HL-60 (cell line): ENCODE data around the gene NXPE2.

Experiments used
- DNase-seq, 2 experiments: peaks; one replicate each; pipeline ENCODE4 v3.0.0-alpha.2; 2010 to 2020; ENCODE audit warnings: low read depth in 1 of 2, low spot score in 1 of 2
- H3K27ac ChIP-seq: fragments of 250-450 bp; sonication (Bioruptor Pico); replicated peaks from 2 replicates; pipeline ENCODE4 v1.5.1; 2020; ENCODE audit warnings: mild to moderate bottlenecking, moderate library complexity
- H3K27me3 ChIP-seq: fragments of 250-450 bp; sonication (Bioruptor Pico); 2 replicates; pipeline ENCODE4 v1.5.1; 2021; ENCODE audit warnings: mild to moderate bottlenecking, moderate library complexity; ENCODE audit not compliant: insufficient read depth, poor library complexity, severe bottlenecking
- H3K4me3 ChIP-seq: replicated peaks from 2 replicates; pipeline ENCODE4 v1.5.1; 2011; ENCODE audit warnings: mild to moderate bottlenecking, control low read depth, low read length; ENCODE audit not compliant: insufficient read depth
- GABPA ChIP-seq: IDR thresholded peaks from 2 replicates; pipeline ENCODE4 v1.6.1; 2012; ENCODE audit warnings: low read depth
- POLR2AphosphoS5 ChIP-seq: IDR thresholded peaks from 2 replicates; pipeline ENCODE4 v1.6.1; 2012; ENCODE audit warnings: low read depth
- REST ChIP-seq: IDR thresholded peaks from 2 replicates; pipeline ENCODE4 v1.6.1; 2012; ENCODE audit warnings: low read depth; ENCODE audit not compliant: insufficient replicate concordance
- SPI1 ChIP-seq: IDR thresholded peaks from 2 replicates; pipeline ENCODE4 v1.6.1; 2012; ENCODE audit warnings: low read depth, mild to moderate bottlenecking, borderline replicate concordance
- TF ChIP-seq, protein P1 (sequence below): IDR thresholded peaks from one replicate; pipeline ENCODE4 v1.5.1; 2011; ENCODE audit warnings: low read length, control low read depth, inconsistent platforms; ENCODE audit not compliant: insufficient read depth

Gene NXPE2

DNA sequence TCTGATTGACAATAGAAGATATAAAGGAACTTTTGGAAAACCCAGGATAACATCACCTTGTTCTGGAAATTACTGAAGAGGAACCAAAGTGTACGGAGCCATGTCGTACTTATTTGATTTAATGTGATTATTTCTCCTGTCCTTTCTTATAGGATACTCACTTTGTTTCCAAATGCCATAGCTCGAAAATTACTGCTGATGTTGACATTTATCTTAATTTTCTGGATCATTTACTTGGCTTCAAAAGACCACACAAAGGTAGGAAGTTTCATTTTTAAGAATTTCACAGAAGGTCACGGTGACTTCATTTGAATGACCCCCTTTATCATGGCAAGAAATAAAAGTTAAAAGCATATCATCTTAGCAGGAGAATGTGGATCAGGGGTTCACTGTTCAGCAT, 1.2 kb downstream of the NXPE2 start:
- no peak for DNase-seq
- no peak overlapping the region for H3K27ac ChIP-seq
- TF ChIP-seq REST (no peak), POLR2AphosphoS5 (no peak), SPI1 (no peak), GABPA (no peak)
- TF ChIP-seq, protein P1, sequence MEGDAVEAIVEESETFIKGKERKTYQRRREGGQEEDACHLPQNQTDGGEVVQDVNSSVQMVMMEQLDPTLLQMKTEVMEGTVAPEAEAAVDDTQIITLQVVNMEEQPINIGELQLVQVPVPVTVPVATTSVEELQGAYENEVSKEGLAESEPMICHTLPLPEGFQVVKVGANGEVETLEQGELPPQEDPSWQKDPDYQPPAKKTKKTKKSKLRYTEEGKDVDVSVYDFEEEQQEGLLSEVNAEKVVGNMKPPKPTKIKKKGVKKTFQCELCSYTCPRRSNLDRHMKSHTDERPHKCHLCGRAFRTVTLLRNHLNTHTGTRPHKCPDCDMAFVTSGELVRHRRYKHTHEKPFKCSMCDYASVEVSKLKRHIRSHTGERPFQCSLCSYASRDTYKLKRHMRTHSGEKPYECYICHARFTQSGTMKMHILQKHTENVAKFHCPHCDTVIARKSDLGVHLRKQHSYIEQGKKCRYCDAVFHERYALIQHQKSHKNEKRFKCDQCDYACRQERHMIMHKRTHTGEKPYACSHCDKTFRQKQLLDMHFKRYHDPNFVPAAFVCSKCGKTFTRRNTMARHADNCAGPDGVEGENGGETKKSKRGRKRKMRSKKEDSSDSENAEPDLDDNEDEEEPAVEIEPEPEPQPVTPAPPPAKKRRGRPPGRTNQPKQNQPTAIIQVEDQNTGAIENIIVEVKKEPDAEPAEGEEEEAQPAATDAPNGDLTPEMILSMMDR = no peak
- no peaks in the 10 kb centered on the region for H3K27me3 ChIP-seq
- H3K4me3 ChIP-seq = no peak overlapping the region

DNA sequence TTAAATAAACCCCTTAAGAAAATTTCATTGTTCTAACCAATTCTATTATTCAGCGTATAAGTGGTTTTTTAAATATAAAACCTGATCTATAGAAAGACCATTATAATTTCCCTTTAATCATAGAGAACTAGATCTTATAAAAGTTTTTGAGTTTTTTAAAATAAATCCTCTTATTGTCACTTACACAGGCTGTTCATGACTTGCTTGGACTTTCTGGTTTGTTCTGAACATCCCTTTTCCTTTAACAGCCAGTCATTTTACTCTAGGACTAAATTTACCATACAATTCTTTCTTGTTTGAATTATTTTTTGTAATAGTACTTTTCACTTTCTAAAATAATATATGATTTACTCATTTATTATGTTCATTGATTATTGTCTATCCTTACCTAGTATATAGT, 4.7 kb downstream of the NXPE2 start:
- no peaks in the 10 kb centered on the region for H3K27me3 ChIP-seq
- H3K4me3 ChIP-seq = no peak overlapping the region
- H3K27ac ChIP-seq = no peak overlapping the region
- TF ChIP-seq, protein P1 = no peak
- no peak for TF ChIP-seq GABPA
- TF ChIP-seq REST = no peak
- TF ChIP-seq SPI1 = no peak
- TF ChIP-seq POLR2AphosphoS5 = no peak
- no peak for DNase-seq

- no peak overlapping the region for H3K4me3 ChIP-seq
- no peak for DNase-seq
- no peak for TF ChIP-seq REST
- no peak overlapping the region for H3K27ac ChIP-seq
- H3K27me3 ChIP-seq = no peaks in the 10 kb centered on the region
Measured at GRCh38 chr11:114684636-114685035, 6.3 kb downstream of the NXPE2 start.

GRCh38 chr11:114685097-114685496, 6.8 kb downstream of the NXPE2 start:
- Histone ChIP-seq H3K27me3 (peaks cover 2% of the 10 kb centered on the region), H3K27ac (no peak overlapping the region), H3K4me3 (no peak overlapping the region)
- TF ChIP-seq REST (no peak), GABPA (no peak), SPI1 (no peak), POLR2AphosphoS5 (no peak)
- TF ChIP-seq, protein P1 = no peak
- no peak for DNase-seq
